Smooth muscle cell (in vitro differentiated cells): ENCODE data around the gene MIOX. TPM values are rescaled to one million over a fixed set of nuclear protein-coding genes. Genes with fewer than 3 reads are reported as not detected.

Source experiments
- DNase-seq: peaks from one replicate; lab custom pipeline; 2025; ENCODE audit not compliant: unreplicated experiment; lab: John Stamatoyannopoulos, UW
- H2AFZ ChIP-seq: fragments of 200-600 bp; sonication (generic); 2 replicates; pipeline ENCODE4 v1.6.0; 2016; ENCODE audit warnings: antibody characterized with exemption, low read depth, mild to moderate bottlenecking
- H3F3A ChIP-seq: fragments of 200-600 bp; sonication (generic); 2 replicates; pipeline ENCODE4 v1.6.0; 2017; ENCODE audit warnings: antibody characterized with exemption, low read depth
- H3K27ac ChIP-seq: fragments of 200-600 bp; sonication (generic); 2 replicates; pipeline ENCODE4 v1.5.1; 2016; ENCODE audit warnings: low read depth, mild to moderate bottlenecking
- H3K27me3 ChIP-seq: fragments of 200-600 bp; sonication (generic); 2 replicates; pipeline ENCODE4 v1.6.1; 2016; ENCODE audit warnings: low read depth, mild to moderate bottlenecking
- H3K36me3 ChIP-seq: fragments of 200-600 bp; sonication (generic); 2 replicates; pipeline ENCODE4 v1.5.1; 2016; ENCODE audit warnings: low read depth
- H3K4me1 ChIP-seq: fragments of 200-600 bp; sonication (generic); 2 replicates; pipeline ENCODE4 v1.5.1; 2016; ENCODE audit warnings: low read depth
- H3K4me2 ChIP-seq: fragments of 200-600 bp; sonication (generic); 2 replicates; pipeline ENCODE4 v1.6.0; 2016; ENCODE audit warnings: mild to moderate bottlenecking
- H3K4me3 ChIP-seq: fragments of 200-600 bp; sonication (generic); 2 replicates; pipeline ENCODE4 v1.5.1; 2016; ENCODE audit warnings: mild to moderate bottlenecking
- H3K79me2 ChIP-seq: fragments of 200-600 bp; sonication (generic); 2 replicates; pipeline ENCODE4 v1.6.0; 2016; ENCODE audit warnings: low read depth, mild to moderate bottlenecking
- H3K9ac ChIP-seq: fragments of 200-600 bp; sonication (generic); 2 replicates; pipeline ENCODE4 v1.6.0; 2016; ENCODE audit warnings: low read depth
- H3K9me3 ChIP-seq: fragments of 200-600 bp; sonication (generic); replicated peaks from 2 replicates; pipeline ENCODE4 v1.5.1; 2016; ENCODE audit warnings: low read depth
- H4K20me1 ChIP-seq: fragments of 200-600 bp; sonication (generic); 2 replicates; pipeline ENCODE4 v1.6.0; 2016; ENCODE audit warnings: low read depth
- CTCF ChIP-seq: fragments of 200-600 bp; sonication (generic); IDR thresholded peaks from 2 replicates; pipeline ENCODE4 v1.5.1; 2017; ENCODE audit warnings: borderline replicate concordance, mild to moderate bottlenecking, antibody characterized with exemption; ENCODE audit not compliant: insufficient read depth, poor library complexity, severe bottlenecking
- WGBS: methylation state at CpG from one replicate; pipeline ENCODE4 v1.1.7; 2016; ENCODE audit warnings: low lambda C conversion rate; 5-methylcytosine and 5-hydroxymethylcytosine counted together
- polyA plus RNA-seq: library from polyadenylated mRNA; unstranded; fragments of >200 nt; fragmentation: Nextera tagmentation; extraction: Ambion mirVana; gene quantifications from 2 replicates; pipeline ENCODE4 v1.2.1, GENCODE V29; 2016
- total RNA-seq: library from RNA; depleted of rRNA; stranded (reverse); fragments of >200 nt; gene quantifications from 2 replicates; pipeline ENCODE4 v1.2.3, GENCODE V29; 2014

The MIOX gene
- total and polyA plus RNA-seq, 2 experiments from 2014 or later = 0.49 TPM; not detected in 1

GRCh38 chr22:50535113-50535512 is 48.5 kb downstream of the MIOX start:
- H3K36me3 ChIP-seq = no peaks in the 10 kb centered on the region
- WGBS = 97% methylated on average over 8 of the region's 8 CpGs
- no peaks in the 10 kb centered on the region for H4K20me1 ChIP-seq
- H3K4me3 ChIP-seq = no peak overlapping the region
- no peak for TF ChIP-seq CTCF
- H3K9ac ChIP-seq = no peak overlapping the region
- H2AFZ ChIP-seq = no peak overlapping the region
- H3K4me1 ChIP-seq = peaks cover 38% of the 10 kb centered on the region
- peaks cover 57% of the 10 kb centered on the region for H3F3A ChIP-seq
- H3K27me3 ChIP-seq = no peaks in the 10 kb centered on the region
- peaks cover 12% of the 10 kb centered on the region for H3K79me2 ChIP-seq
- H3K4me2 ChIP-seq = no peak overlapping the region
- no peaks in the 10 kb centered on the region for H3K9me3 ChIP-seq
- peak overlapping the region; percentile 97 for H3K27ac ChIP-seq
- no peak for DNase-seq

GRCh38 chr22:50536226-50536625 is 49.6 kb downstream of the MIOX start:
- no peak overlapping the region for H3K27ac ChIP-seq
- H3K9me3 ChIP-seq = no peaks in the 10 kb centered on the region
- no peak for DNase-seq
- H3F3A ChIP-seq = peaks cover 46% of the 10 kb centered on the region
- H2AFZ ChIP-seq = no peak overlapping the region
- H3K4me3 ChIP-seq = no peak overlapping the region
- H3K79me2 ChIP-seq = peaks cover 12% of the 10 kb centered on the region
- WGBS = 91% methylated on average over 3 of the region's 3 CpGs
- no peak for TF ChIP-seq CTCF
- no peaks in the 10 kb centered on the region for H4K20me1 ChIP-seq
- no peak overlapping the region for H3K4me2 ChIP-seq
- no peaks in the 10 kb centered on the region for H3K27me3 ChIP-seq
- peaks cover 41% of the 10 kb centered on the region for H3K4me1 ChIP-seq
- no peaks in the 10 kb centered on the region for H3K36me3 ChIP-seq
- H3K9ac ChIP-seq = no peak overlapping the region

- no peak for DNase-seq
- Histone ChIP-seq H3K36me3 (no peaks in the 10 kb centered on the region), H3K4me3 (no peak overlapping the region), H3K4me2 (peak overlapping the region; percentile 21), H3K27me3 (no peaks in the 10 kb centered on the region), H2AFZ (no peak overlapping the region), H3K9me3 (no peaks in the 10 kb centered on the region), H4K20me1 (no peaks in the 10 kb centered on the region), H3K79me2 (peaks cover 12% of the 10 kb centered on the region), H3K4me1 (peaks cover 31% of the 10 kb centered on the region), H3K9ac (peak overlapping the region; percentile 24), H3K27ac (peak overlapping the region; percentile 100), H3F3A (peaks cover 38% of the 10 kb centered on the region)
- no peak for TF ChIP-seq CTCF
- WGBS = 95% methylated on average over 13 of the region's 13 CpGs
Measured at GRCh38 chr22:50537765-50538164, 51.1 kb downstream of the MIOX start.

Other genes starting within 250 kb of the MIOX start
- 10.0 and 10.6 TPM in 2 replicates for gene TUBGCP6, start 241.8 kb upstream of the MIOX start, total RNA-seq
- gene TUBGCP6, start 241.8 kb upstream of the MIOX start, polyA plus RNA-seq = 22.7 and 26.0 TPM in 2 replicates
- gene HDAC10, start 235.6 kb upstream of the MIOX start, total RNA-seq = 5.1 and 9.5 TPM in 2 replicates
- 12.8 and 15.7 TPM in 2 replicates for gene HDAC10, start 235.6 kb upstream of the MIOX start, polyA plus RNA-seq
- 9.5 and 14.9 TPM in 2 replicates for gene MAPK12, start 225.2 kb upstream of the MIOX start, total RNA-seq
- 26.2 and 27.8 TPM in 2 replicates for gene MAPK12, start 225.2 kb upstream of the MIOX start, polyA plus RNA-seq
- gene MAPK11, start 216.5 kb upstream of the MIOX start, total RNA-seq = 2.8 and 4.2 TPM in 2 replicates
- 0.65 and 1.4 TPM in 2 replicates for gene MAPK11, start 216.5 kb upstream of the MIOX start, polyA plus RNA-seq
- 183 and 195 TPM in 2 replicates for gene PLXNB2, start 179.2 kb upstream of the MIOX start, total RNA-seq
- gene PLXNB2, start 179.2 kb upstream of the MIOX start, polyA plus RNA-seq = 210 and 249 TPM in 2 replicates
- 2.4 and 3.1 TPM in 2 replicates for gene DENND6B, start 159.8 kb upstream of the MIOX start, total RNA-seq
- gene DENND6B, start 159.8 kb upstream of the MIOX start, polyA plus RNA-seq = 7.8 and 10.1 TPM in 2 replicates
- gene PPP6R2, start 143.5 kb upstream of the MIOX start, total RNA-seq = 24.6 and 30.7 TPM in 2 replicates
- 31.6 and 36.3 TPM in 2 replicates for gene PPP6R2, start 143.5 kb upstream of the MIOX start, polyA plus RNA-seq
- 34.1 and 37.3 TPM in 2 replicates for gene SBF1, start 11.8 kb upstream of the MIOX start, total RNA-seq
- gene SBF1, start 11.8 kb upstream of the MIOX start, polyA plus RNA-seq = 53.6 and 70.8 TPM in 2 replicates
- gene ADM2, start 5.3 kb upstream of the MIOX start, total RNA-seq = 3.0 and 4.1 TPM in 2 replicates
- gene ADM2, start 5.3 kb upstream of the MIOX start, polyA plus RNA-seq = 15.8 and 16.9 TPM in 2 replicates
- 53.5 and 56.3 TPM in 2 replicates for gene LMF2, start 20.8 kb downstream of the MIOX start, total RNA-seq
- gene LMF2, start 20.8 kb downstream of the MIOX start, polyA plus RNA-seq = 117 and 130 TPM in 2 replicates
- gene NCAPH2, start 21.4 kb downstream of the MIOX start, total RNA-seq = 20.7 and 24.1 TPM in 2 replicates
- gene NCAPH2, start 21.4 kb downstream of the MIOX start, polyA plus RNA-seq = 42.0 and 45.7 TPM in 2 replicates
- gene SCO2, start 38.7 kb downstream of the MIOX start, total RNA-seq = 1.5 and 3.2 TPM in 2 replicates
- 17.6 and 22.6 TPM in 2 replicates for gene SCO2, start 38.7 kb downstream of the MIOX start, polyA plus RNA-seq
- gene TYMP, start 43.2 kb downstream of the MIOX start, total RNA-seq = 85.8 and 87.4 TPM in 2 replicates
- 263 and 287 TPM in 2 replicates for gene TYMP, start 43.2 kb downstream of the MIOX start, polyA plus RNA-seq
- 0.31 and 1.1 TPM in 2 replicates for gene KLHDC7B, start 59.0 kb downstream of the MIOX start, total RNA-seq
- gene KLHDC7B, start 59.0 kb downstream of the MIOX start, polyA plus RNA-seq = 1.5 and 2.2 TPM in 2 replicates
- not detected in 2 replicates for gene SYCE3, start 76.1 kb downstream of the MIOX start, total RNA-seq
- not detected in 2 replicates for gene SYCE3, start 76.1 kb downstream of the MIOX start, polyA plus RNA-seq
- 13.1 and 19.3 TPM in 2 replicates for gene CPT1B, start 91.6 kb downstream of the MIOX start, total RNA-seq
- gene CPT1B, start 91.6 kb downstream of the MIOX start, polyA plus RNA-seq = 20.7 and 38.3 TPM in 2 replicates
- 33.6 and 35.2 TPM in 2 replicates for gene CHKB, start 96.0 kb downstream of the MIOX start, total RNA-seq
- 62.8 and 64.8 TPM in 2 replicates for gene CHKB, start 96.0 kb downstream of the MIOX start, polyA plus RNA-seq
- 0.63 TPM in 2 replicates for gene MAPK8IP2, start 113.9 kb downstream of the MIOX start, total RNA-seq
- 1.2 and 1.5 TPM in 2 replicates for gene MAPK8IP2, start 113.9 kb downstream of the MIOX start, polyA plus RNA-seq
- gene ARSA, start 141.3 kb downstream of the MIOX start, total RNA-seq = 16.6 and 19.9 TPM in 2 replicates
- gene ARSA, start 141.3 kb downstream of the MIOX start, polyA plus RNA-seq = 16.6 and 17.7 TPM in 2 replicates
- 1.3 and 2.0 TPM in 2 replicates for gene SHANK3, start 186.0 kb downstream of the MIOX start, total RNA-seq
- gene SHANK3, start 186.0 kb downstream of the MIOX start, polyA plus RNA-seq = 1.6 and 1.9 TPM in 2 replicates